Esophagus squamous epithelium (tissue), 5 donors: Measurements from ENCODE around the gene HSPA5. TPM values are rescaled to one million over a fixed set of nuclear protein-coding genes. Genes with fewer than 3 reads are reported as not detected.
A peak's percentile ranks its signal among the peaks of the same experiment; 100 is the strongest.
"Not testable (repeated sequence)": the region's sequence is repeated elsewhere in the genome, so short reads cannot be mapped to it uniquely, and the experiment has no call there.

ENCODE experiments used
- DNase-seq: peaks from one replicate; lab custom pipeline; 2025; lab: John Stamatoyannopoulos, UW
- H3K27ac ChIP-seq, 4 donors: fragments of 200-600 bp; sonication (generic); one replicate each; pipeline ENCODE4 v1.5.1; 2016 to 2019; ENCODE audit warnings: mild to moderate bottlenecking in 1 of 4
- H3K27me3 ChIP-seq, 4 donors: fragments of 200-600 bp; sonication (generic); 1 replicate in 3 of 4; 2 replicates in 1 of 4; pipeline versions ENCODE4 v1.5.1 to v1.6.0; 2017 to 2021; ENCODE audit warnings: antibody characterized with exemption in 1 of 4
- H3K36me3 ChIP-seq, 3 donors: fragments of 200-600 bp; sonication (generic); one replicate each; pipeline ENCODE4 v1.5.1; 2016 to 2019
- H3K4me1 ChIP-seq, 3 donors: fragments of 200-600 bp; sonication (generic); one replicate each; pipeline ENCODE4 v1.5.1; 2017 to 2019
- H3K4me3 ChIP-seq, 4 donors: fragments of 200-600 bp; sonication (generic); 1 replicate in 3 of 4; 2 replicates in 1 of 4; pipeline ENCODE4 v1.5.1; 2016 to 2019; ENCODE audit warnings: mild to moderate bottlenecking in 2 of 4, moderate library complexity in 1 of 4
- H3K9me3 ChIP-seq, 3 donors: fragments of 200-600 bp; sonication (generic); one replicate each; pipeline ENCODE4 v1.5.1; 2016 to 2019
- POLR2A ChIP-seq, 4 donors: fragments of 450-650 bp; IDR thresholded peaks; one replicate each; pipeline ENCODE4 v1.6.1; 2017; ENCODE audit warnings: antibody characterized with exemption in 4 of 4, mild to moderate bottlenecking in 4 of 4, moderate library complexity in 3 of 4
- WGBS, 2 donors: methylation state at CpG; one replicate each; pipeline ENCODE4 v1.1.5; 2018; 5-methylcytosine and 5-hydroxymethylcytosine counted together
- intact Hi-C: fragments of 100-400 bp; cut with DNase I; formaldehyde crosslinking; loops from one replicate; pipeline ENCODE4 v1.15.0; 2022
- total RNA-seq, 4 donors: library from RNA; depleted of rRNA; stranded (reverse); fragments of >200 nt; gene quantifications; one replicate each; pipeline ENCODE4 v1.1.0, GENCODE V29; 2016
- TF ChIP-seq, protein P1 (sequence below), 6 experiments: fragments of 450-650 bp in 4 of 6; fragments of 200-600 bp in 2 of 6; sonication (generic) in 2 of 6; IDR thresholded peaks; one replicate each; pipeline ENCODE4 v1.5.1; 2016 to 2019; ENCODE audit warnings: antibody characterized with exemption in 6 of 6, mild to moderate bottlenecking in 4 of 6, moderate library complexity in 4 of 6
- donor health status: DM: yes; HTN: yes; CAD: no.

HSPA5 gene
- total RNA-seq, 4 donors from 2014 or later: 84.1 to 178 (median 132) TPM

DNA sequence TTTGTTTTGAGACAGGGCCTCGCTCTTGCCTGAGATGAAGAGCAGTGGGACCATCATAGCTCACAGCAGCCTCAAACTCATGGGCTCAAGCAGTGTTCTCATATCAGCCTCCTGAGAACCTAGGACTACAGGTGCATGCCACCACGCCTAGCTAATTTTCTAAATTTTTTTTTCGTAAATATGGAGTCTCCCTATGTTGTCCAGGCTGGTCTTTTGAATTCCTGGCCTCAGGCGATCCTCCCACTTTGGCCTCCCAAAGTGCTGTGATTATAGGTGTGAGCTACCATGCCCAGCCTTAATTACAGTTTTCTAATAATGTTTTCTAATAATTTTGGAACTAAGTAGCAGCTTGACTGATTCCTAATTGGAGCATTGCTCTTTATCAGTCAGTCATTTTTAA is 35.6 kb upstream of the HSPA5 start:
- H3K4me3 ChIP-seq: no peak overlapping the region
- TF ChIP-seq POLR2A (IDR thresholded peaks at IDR 0.05): no peak
- TF ChIP-seq, protein P1, sequence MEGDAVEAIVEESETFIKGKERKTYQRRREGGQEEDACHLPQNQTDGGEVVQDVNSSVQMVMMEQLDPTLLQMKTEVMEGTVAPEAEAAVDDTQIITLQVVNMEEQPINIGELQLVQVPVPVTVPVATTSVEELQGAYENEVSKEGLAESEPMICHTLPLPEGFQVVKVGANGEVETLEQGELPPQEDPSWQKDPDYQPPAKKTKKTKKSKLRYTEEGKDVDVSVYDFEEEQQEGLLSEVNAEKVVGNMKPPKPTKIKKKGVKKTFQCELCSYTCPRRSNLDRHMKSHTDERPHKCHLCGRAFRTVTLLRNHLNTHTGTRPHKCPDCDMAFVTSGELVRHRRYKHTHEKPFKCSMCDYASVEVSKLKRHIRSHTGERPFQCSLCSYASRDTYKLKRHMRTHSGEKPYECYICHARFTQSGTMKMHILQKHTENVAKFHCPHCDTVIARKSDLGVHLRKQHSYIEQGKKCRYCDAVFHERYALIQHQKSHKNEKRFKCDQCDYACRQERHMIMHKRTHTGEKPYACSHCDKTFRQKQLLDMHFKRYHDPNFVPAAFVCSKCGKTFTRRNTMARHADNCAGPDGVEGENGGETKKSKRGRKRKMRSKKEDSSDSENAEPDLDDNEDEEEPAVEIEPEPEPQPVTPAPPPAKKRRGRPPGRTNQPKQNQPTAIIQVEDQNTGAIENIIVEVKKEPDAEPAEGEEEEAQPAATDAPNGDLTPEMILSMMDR (IDR thresholded peaks at IDR 0.05): no peak
- H3K27ac ChIP-seq: no peak overlapping the region
- H3K36me3 ChIP-seq: peaks cover 0 to 14% (median 0%) of the 10 kb centered on the region in 3 donors
- DNase-seq: no peak
- no peaks in the 10 kb centered on the region for H3K9me3 ChIP-seq
- WGBS, 2 donors: 97 to 100% methylated on average over 4 of the region's 4 CpGs
- H3K27me3 ChIP-seq: no peaks in the 10 kb centered on the region
- H3K4me1 ChIP-seq: peaks cover 11 to 47% (median 20%) of the 10 kb centered on the region in 3 donors
- intact Hi-C loops: no loop called here

DNA sequence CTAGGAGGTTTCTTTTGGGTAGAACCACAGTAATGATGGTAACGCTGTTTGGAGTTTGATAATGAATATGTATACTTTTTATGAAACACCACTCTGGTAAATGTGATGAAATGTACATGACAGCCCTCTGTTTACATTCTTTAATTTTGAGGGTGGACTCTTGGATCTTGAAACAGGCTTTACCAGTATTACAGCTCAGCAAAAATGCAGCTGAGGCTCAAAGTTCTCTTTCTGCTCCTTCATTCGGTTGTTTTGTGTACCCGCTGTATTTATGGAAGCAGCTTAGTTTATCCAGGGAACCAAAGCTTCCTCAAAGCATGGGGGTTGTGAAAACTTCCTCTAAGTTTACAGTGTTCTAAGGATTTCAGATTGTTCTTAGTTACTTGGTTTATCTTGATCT is 31.6 kb upstream of the HSPA5 start:
- intact Hi-C loops: no loop called here
- DNase-seq: no peak
- H3K4me1 ChIP-seq: peaks cover 11 to 77% (median 31%) of the 10 kb centered on the region in 3 donors
- no peak overlapping the region for H3K4me3 ChIP-seq
- H3K27ac ChIP-seq: peak overlapping the region; percentile 4 to 74 (median 60)
- peaks cover 0 to 3% (median 0%) of the 10 kb centered on the region in 3 donors for H3K36me3 ChIP-seq
- 16 to 36% methylated on average over 3 of the region's 3 CpGs for WGBS, 2 donors
- no peaks in the 10 kb centered on the region for H3K27me3 ChIP-seq
- no peak for TF ChIP-seq POLR2A (IDR thresholded peaks at IDR 0.05)
- TF ChIP-seq, protein P1 (IDR thresholded peaks at IDR 0.05): no peak
- H3K9me3 ChIP-seq: no peaks in the 10 kb centered on the region

DNA sequence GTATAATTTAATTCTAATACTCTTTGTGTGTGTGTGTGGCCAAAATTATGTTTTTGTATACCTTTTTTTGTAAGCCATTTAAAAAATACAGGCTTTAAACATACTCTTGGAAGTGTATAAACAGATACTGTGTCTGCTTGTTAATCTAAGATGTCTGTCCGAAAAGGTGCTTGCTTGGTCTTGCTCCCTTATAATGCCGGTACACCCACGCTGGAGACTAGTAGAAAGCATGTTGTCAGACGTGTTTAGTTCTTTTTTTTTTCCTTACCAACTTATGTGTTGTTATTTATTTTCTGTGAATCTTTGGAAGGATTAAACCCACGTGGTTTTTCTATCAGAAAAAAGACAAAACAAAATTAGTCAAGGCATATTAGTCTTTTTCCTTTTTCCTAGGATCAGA is 29.9 kb upstream of the HSPA5 start:
- H3K27me3 ChIP-seq: no peaks in the 10 kb centered on the region
- peaks cover 11 to 88% (median 33%) of the 10 kb centered on the region in 3 donors for H3K4me1 ChIP-seq
- WGBS, 2 donors: 30 to 35% methylated on average over 5 of the region's 5 CpGs

DNA sequence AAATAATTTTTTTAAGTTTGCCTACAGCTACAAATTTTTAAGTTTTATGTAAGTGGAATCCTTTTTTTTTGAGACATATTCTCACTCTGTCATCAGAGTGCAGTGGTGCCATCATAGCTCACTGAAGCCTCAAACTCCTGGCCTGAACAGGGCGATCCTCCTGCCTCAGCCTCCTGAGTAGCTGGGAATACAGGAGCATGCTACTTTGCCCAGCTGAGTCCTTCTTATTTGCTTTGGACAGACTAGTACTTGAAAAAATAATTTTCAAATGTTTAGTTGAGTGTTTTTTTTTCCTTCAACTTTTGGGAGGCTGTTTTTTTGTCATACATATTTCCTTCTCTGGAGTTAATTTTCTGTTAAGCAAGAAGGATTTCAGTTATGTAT is 27.9 kb upstream of the HSPA5 start:
- no peak for DNase-seq
- Histone ChIP-seq H3K4me3 (no peak overlapping the region), H3K9me3 (no peaks in the 10 kb centered on the region), H3K36me3 (peaks cover 0 to 37% (median 0%) of the 10 kb centered on the region in 3 donors), H3K27ac (no peak overlapping the region), H3K4me1 (peaks cover 11 to 85% (median 39%) of the 10 kb centered on the region in 3 donors), H3K27me3 (no peaks in the 10 kb centered on the region)
- 80 to 100% methylated on average over 1 of the region's 1 CpG for WGBS, 2 donors
- intact Hi-C loops: no loop called here
- no peak for TF ChIP-seq POLR2A (IDR thresholded peaks at IDR 0.05)
- TF ChIP-seq, protein P1 (IDR thresholded peaks at IDR 0.05): no peak

More for the DNA sequence above, 29.9 kb upstream of the HSPA5 start:
- H3K4me3 ChIP-seq: no peak overlapping the region
- TF ChIP-seq, protein P1 (IDR thresholded peaks at IDR 0.05): no peak
- TF ChIP-seq POLR2A (IDR thresholded peaks at IDR 0.05): no peak
- no peak for DNase-seq
- no peaks in the 10 kb centered on the region for H3K9me3 ChIP-seq
- peak overlapping the region in 3 of 4 donors; percentile 52 to 74 (median 68) for H3K27ac ChIP-seq
- H3K36me3 ChIP-seq: peaks cover 0 to 18% (median 0%) of the 10 kb centered on the region in 3 donors
- intact Hi-C loops: no loop called here

DNA sequence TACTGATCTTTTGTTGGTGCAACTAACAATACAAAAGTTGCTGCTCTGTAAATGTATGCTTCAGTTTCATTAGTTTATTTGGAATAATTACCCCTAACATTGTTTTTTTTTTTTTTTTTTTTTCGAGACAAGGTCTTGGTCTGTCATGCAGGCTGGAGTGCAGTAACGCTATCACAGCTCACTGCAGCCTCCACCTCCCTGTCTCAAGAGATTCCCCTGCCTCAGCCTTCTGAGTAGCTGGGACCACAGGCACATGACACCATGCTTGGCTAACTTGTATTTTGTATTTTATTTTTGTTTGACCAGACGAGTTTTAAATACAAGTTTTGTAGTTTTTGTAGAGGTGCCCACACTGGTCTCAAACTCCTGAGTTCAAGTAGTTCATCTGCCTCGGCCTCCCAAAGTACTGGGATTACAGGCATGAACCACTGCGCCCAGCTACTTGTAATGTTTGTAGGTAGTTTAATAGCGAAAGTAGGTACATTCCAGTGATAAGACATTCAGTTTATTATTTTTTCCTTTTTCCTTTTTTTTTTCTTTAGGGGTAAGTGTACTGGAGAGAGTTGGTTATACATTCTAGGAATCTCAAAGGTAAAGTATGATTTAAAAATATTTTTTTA is 27.4 kb upstream of the HSPA5 start:
- Histone ChIP-seq H3K4me1 (peaks cover 10 to 85% (median 40%) of the 10 kb centered on the region in 3 donors), H3K36me3 (peaks cover 0 to 42% (median 0%) of the 10 kb centered on the region in 3 donors), H3K27me3 (no peaks in the 10 kb centered on the region), H3K9me3 (no peaks in the 10 kb centered on the region), H3K27ac (no peak overlapping the region), H3K4me3 (no peak overlapping the region)
- 69 to 73% methylated on average over 5 to 6 of the region's 6 CpGs for WGBS, 2 donors
- intact Hi-C loops: no loop called here
- no peak for DNase-seq
- TF ChIP-seq, protein P1 (IDR thresholded peaks at IDR 0.05): no peak
- no peak for TF ChIP-seq POLR2A (IDR thresholded peaks at IDR 0.05)

DNA sequence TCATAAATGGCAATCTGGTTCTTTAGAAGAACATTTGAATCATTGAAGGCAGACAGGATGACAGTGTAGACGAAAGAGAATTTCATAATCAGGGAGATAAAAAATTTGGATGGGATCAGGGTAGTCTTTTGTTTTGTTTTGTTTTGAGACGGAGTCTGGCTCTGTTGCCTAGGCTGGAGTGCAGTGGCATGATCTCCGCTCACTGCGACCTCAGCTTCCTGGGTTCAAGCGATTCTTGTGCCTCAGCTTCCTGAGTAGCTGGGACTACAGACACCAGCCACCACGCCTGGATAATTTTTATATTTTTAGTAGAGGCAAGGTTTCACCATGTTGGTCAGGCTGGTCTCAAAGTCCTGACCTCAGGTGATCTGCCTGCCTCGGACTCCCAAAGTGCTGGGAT is 22.9 kb upstream of the HSPA5 start:
- H3K36me3 ChIP-seq: peaks cover 0 to 43% (median 0%) of the 10 kb centered on the region in 3 donors
- H3K27ac ChIP-seq, DNase-seq, H3K27me3 ChIP-seq, H3K4me3 ChIP-seq, H3K9me3 ChIP-seq, intact Hi-C loops: not testable (repeated sequence)
- H3K4me1 ChIP-seq: peaks cover 0 to 63% (median 24%) of the 10 kb centered on the region in 3 donors
- WGBS, 2 donors: 69 to 72% methylated on average over 7 of the region's 7 CpGs
